HCT116 (cell line): ENCODE measurements around the gene SCN10A. TPM values are rescaled to one million over a fixed set of nuclear protein-coding genes. Genes with fewer than 3 reads are reported as not detected.

Experiments
- ATAC-seq: fragments of 200-7000 bp; cut with Tn5 transposase; 2 replicates; pipeline ENCODE4 v1.9.1; 2020; ENCODE audit warnings: mild to moderate bottlenecking, moderate library complexity
- BruUV-seq: library from RNA; stranded (reverse); fragments of 400-500 nt; replicated peaks from 2 replicates; lab custom pipeline; 2021; lab: Mats Ljungman, UMichigan
- CTCF ChIA-PET: fragments of 300-600 bp; sonication (Branson Sonifier 250); formaldehyde crosslinking; loops from one replicate; lab custom pipeline; 2021; ENCODE audit warnings: antibody characterized with exemption; lab: Charles Lee
- POLR2A ChIA-PET: fragments of 300-600, 350-600 bp; sonication (Branson Sonifier 250); formaldehyde crosslinking; loops from one replicate; lab custom pipeline; 2021; ENCODE audit warnings: antibody characterized with exemption; lab: Charles Lee
- RAD21 ChIA-PET, 2 experiments: fragments of 300-600 bp; sonication (Branson Sonifier 250); formaldehyde crosslinking; loops; one replicate each; lab custom pipeline; 2023; ENCODE audit warnings: low total read pairs in 2 of 2; ENCODE audit not compliant: uncharacterized antibody in 2 of 2, unreplicated experiment in 2 of 2, low non-redundant PET in 1 of 2; lab: Charles Lee
- DNase-seq: peaks from one replicate; pipeline ENCODE4 v3.0.0-alpha.2; 2010; ENCODE audit warnings: low read depth, low spot score
- H2AFZ ChIP-seq: fragments of 200-600 bp; shearing (Covaris generic), sonication (generic); 2 replicates; pipeline ENCODE4 v1.6.1; 2017; ENCODE audit warnings: low read depth, mixed run types, mixed read lengths, antibody characterized with exemption, low read length; ENCODE audit not compliant: poor library complexity, severe bottlenecking
- H3K27ac ChIP-seq: 2 replicates; pipeline ENCODE4 v1.5.1; 2012; ENCODE audit warnings: low read depth, low read length
- H3K27me3 ChIP-seq: fragments of 200-600 bp; sonication (generic); 2 replicates; pipeline ENCODE4 v1.6.1; 2016; ENCODE audit warnings: mixed run types, low read length, mixed read lengths; ENCODE audit not compliant: insufficient read depth
- H3K36me3 ChIP-seq, 2 experiments: fragments of 200-500 bp in 1 of 2; fragments of 200-600 bp in 1 of 2; sonication (Bioruptor generic) in 1 of 2; sonication (generic) in 1 of 2; 2 replicates each; pipeline versions ENCODE4 v1.5.1 to v1.6.1; 2014 to 2016; ENCODE audit warnings: low read length in 2 of 2, inconsistent platforms in 1 of 2, mixed read lengths in 1 of 2, mixed run types in 1 of 2; ENCODE audit not compliant: insufficient read depth in 2 of 2, control insufficient read depth in 1 of 2
- H3K4me1 ChIP-seq, 2 experiments: fragments of 200-600 bp in 1 of 2; sonication (generic) in 1 of 2; 2 replicates each; pipeline versions ENCODE4 v1.5.1 to v1.6.1; 2012 to 2017; ENCODE audit warnings: low read length in 2 of 2, inconsistent platforms in 1 of 2, mild to moderate bottlenecking in 1 of 2, mixed read lengths in 1 of 2, mixed run types in 1 of 2, moderate library complexity in 1 of 2; ENCODE audit not compliant: insufficient read depth in 2 of 2, control insufficient read depth in 1 of 2
- H3K4me2 ChIP-seq: fragments of 200-600 bp; sonication (generic); 2 replicates; pipeline ENCODE4 v1.6.1; 2017; ENCODE audit warnings: mixed run types, low read length, mixed read lengths
- H3K4me3 ChIP-seq, 2 experiments: fragments of 200-600 bp in 1 of 2; sonication (generic) in 1 of 2; replicated peaks in 1 of 2; 2 replicates each; pipeline ENCODE4 v1.5.1; 2011 to 2016; ENCODE audit warnings: low read length in 2 of 2, control low read depth in 1 of 2, low read depth in 1 of 2, mild to moderate bottlenecking in 1 of 2, mixed read lengths in 1 of 2, mixed run types in 1 of 2
- H3K79me2 ChIP-seq: fragments of 200-600 bp; sonication (generic); 2 replicates; pipeline ENCODE4 v1.6.1; 2017; ENCODE audit warnings: mild to moderate bottlenecking, mixed run types, low read length, moderate library complexity, mixed read lengths; ENCODE audit not compliant: insufficient read depth
- H3K9ac ChIP-seq: fragments of 200-600 bp; sonication (generic); 2 replicates; pipeline ENCODE4 v1.6.1; 2016; ENCODE audit warnings: low read length, mixed read lengths
- H3K9me2 ChIP-seq: fragments of 200-600 bp; sonication (generic), shearing (Covaris generic); 2 replicates; pipeline ENCODE4 v1.6.1; 2017; ENCODE audit warnings: mixed run types, mild to moderate bottlenecking, moderate library complexity; ENCODE audit not compliant: insufficient read depth
- H3K9me3 ChIP-seq, 2 experiments: fragments of 200-500 bp in 1 of 2; fragments of 200-600 bp in 1 of 2; sonication (Bioruptor generic) in 1 of 2; sonication (generic) in 1 of 2; 2 replicates each; pipeline ENCODE4 v1.6.1; 2014 to 2017; ENCODE audit warnings: low read length in 2 of 2, mixed read lengths in 2 of 2, inconsistent platforms in 1 of 2, low read depth in 1 of 2, mild to moderate bottlenecking in 1 of 2, mixed run types in 1 of 2, moderate library complexity in 1 of 2; ENCODE audit not compliant: control insufficient read depth in 1 of 2, insufficient read depth in 1 of 2
- H4K20me1 ChIP-seq: fragments of 200-600 bp; sonication (generic), shearing (Covaris generic); 2 replicates; pipeline ENCODE4 v1.6.1; 2017; ENCODE audit warnings: mixed run types, mild to moderate bottlenecking, moderate library complexity; ENCODE audit not compliant: insufficient read depth
- ATF3 ChIP-seq: IDR thresholded peaks from 2 replicates; pipeline ENCODE4 v1.6.1; 2012
- CBX3 ChIP-seq: IDR thresholded peaks from 2 replicates; pipeline ENCODE4 v1.6.1; 2012; ENCODE audit warnings: low read depth
- CEBPB ChIP-seq: IDR thresholded peaks from 2 replicates; pipeline ENCODE4 v1.6.1; 2012; ENCODE audit warnings: low read depth
- CTCF ChIP-seq, 3 experiments: fragments of 200-600 bp in 1 of 3; sonication (generic) in 1 of 3; IDR thresholded peaks in 2 of 3; conservative IDR thresholded peaks in 1 of 3; 2 replicates each; pipeline ENCODE4 v1.5.1; 2012 to 2017; ENCODE audit warnings: low read depth in 2 of 3, low read length in 2 of 3, antibody characterized with exemption in 1 of 3, borderline replicate concordance in 1 of 3, control low read depth in 1 of 3, mild to moderate bottlenecking in 1 of 3, mixed read lengths in 1 of 3, mixed run types in 1 of 3, moderate library complexity in 1 of 3; ENCODE audit not compliant: insufficient read depth in 1 of 3
- EGR1 ChIP-seq: IDR thresholded peaks from 2 replicates; pipeline ENCODE4 v1.6.1; 2012; ENCODE audit warnings: low read depth
- EZH2 ChIP-seq: fragments of 200-600 bp; sonication (generic); IDR thresholded peaks from 2 replicates; pipeline ENCODE4 v1.6.1; 2017; ENCODE audit warnings: antibody characterized with exemption, mixed run types
- EZH2phosphoT487 ChIP-seq: fragments of 200-600 bp; IDR thresholded peaks from 2 replicates; pipeline ENCODE4 v1.6.1; 2018; ENCODE audit warnings: antibody characterized with exemption, borderline replicate concordance
- FOSL1 ChIP-seq: IDR thresholded peaks from 2 replicates; pipeline ENCODE4 v1.6.1; 2012; ENCODE audit warnings: low read depth
- JUND ChIP-seq: IDR thresholded peaks from 2 replicates; pipeline ENCODE4 v1.6.1; 2012
- POLR2AphosphoS5 ChIP-seq: IDR thresholded peaks from 2 replicates; pipeline ENCODE4 v1.6.1; 2011; ENCODE audit warnings: mild to moderate bottlenecking, low read depth, low read length, moderate library complexity
- RAD21 ChIP-seq: IDR thresholded peaks from 2 replicates; pipeline ENCODE4 v1.6.1; 2012; ENCODE audit warnings: low read depth, mild to moderate bottlenecking
- SIN3A ChIP-seq: IDR thresholded peaks from 2 replicates; pipeline ENCODE4 v1.6.1; 2012; ENCODE audit warnings: low read depth
- SP1 ChIP-seq: IDR thresholded peaks from 2 replicates; pipeline ENCODE4 v1.6.1; 2012; ENCODE audit warnings: low read depth
- TCF7L2 ChIP-seq: IDR thresholded peaks from 2 replicates; pipeline ENCODE4 v1.7.0; 2011; ENCODE audit warnings: borderline replicate concordance, inconsistent platforms; ENCODE audit not compliant: insufficient read depth, insufficient read length; ENCODE audit errors: extremely low read depth
- YY1 ChIP-seq: IDR thresholded peaks from 2 replicates; pipeline ENCODE4 v1.6.1; 2011; ENCODE audit warnings: low read length, low read depth, moderate library complexity, mild to moderate bottlenecking; ENCODE audit not compliant: insufficient replicate concordance; ENCODE audit errors: extremely low read depth
- ZFX ChIP-seq: fragments of 450-650 bp; IDR thresholded peaks from 2 replicates; pipeline ENCODE4 v1.6.1; 2017
- intact Hi-C: fragments of 100-400 bp; cut with micrococcal nuclease; formaldehyde crosslinking; loops from 2 replicates; pipeline ENCODE4 v1.10.0; 2022
- total RNA-seq: library from RNA; stranded (reverse); gene quantifications from one replicate; pipeline ENCODE4 v1.2.1, GENCODE V29; 2021; ENCODE audit not compliant: unreplicated experiment

The SCN10A gene
- total RNA-seq, 1 experiment from 2014 or later = not detected

GRCh38 chr3:38706961-38707360, 109.1 kb downstream of the SCN10A start:
- no peaks in the 10 kb centered on the region for H4K20me1 ChIP-seq
- ChIA-PET RAD21 (no interaction called here), CTCF (no interaction called here), POLR2A (no interaction called here)
- BruUV-seq = no TSS peak
- H3K27ac ChIP-seq = no peak overlapping the region
- H3K4me3 ChIP-seq = no peak overlapping the region
- peaks cover 58% of the 10 kb centered on the region for H3K27me3 ChIP-seq
- H3K79me2 ChIP-seq = no peaks in the 10 kb centered on the region
- ATAC-seq (no peak), DNase-seq (no peak)
- no peak overlapping the region for H3K9ac ChIP-seq
- intact Hi-C loops = no loop called here
- no peaks in the 10 kb centered on the region for H3K9me2 ChIP-seq
- no peak overlapping the region for H2AFZ ChIP-seq
- no peaks in the 10 kb centered on the region for H3K4me1 ChIP-seq
- H3K4me2 ChIP-seq = no peak overlapping the region
- no peaks in the 10 kb centered on the region for H3K36me3 ChIP-seq
- TF ChIP-seq SIN3A (no peak), ATF3 (no peak), SP1 (no peak), CBX3 (no peak), FOSL1 (no peak), RAD21 (no peak), ZFX (no peak), CEBPB (no peak), POLR2AphosphoS5 (no peak), JUND (no peak)
- no peaks in the 10 kb centered on the region for H3K9me3 ChIP-seq

GRCh38 chr3:38702231-38702630, 113.8 kb downstream of the SCN10A start:
- no peak overlapping the region for H2AFZ ChIP-seq
- ChIA-PET RAD21 (no interaction called here), POLR2A (no interaction called here), CTCF (no interaction called here)
- no peak overlapping the region for H3K27ac ChIP-seq
- ATAC-seq (no peak), DNase-seq (no peak)
- no peak overlapping the region for H3K4me2 ChIP-seq
- no peaks in the 10 kb centered on the region for H3K4me1 ChIP-seq
- no peaks in the 10 kb centered on the region for H4K20me1 ChIP-seq
- no peaks in the 10 kb centered on the region for H3K9me2 ChIP-seq
- H3K9ac ChIP-seq = no peak overlapping the region
- no peaks in the 10 kb centered on the region for H3K79me2 ChIP-seq
- no peak overlapping the region for H3K4me3 ChIP-seq
- H3K27me3 ChIP-seq = peaks cover 36% of the 10 kb centered on the region; the same call in 1 of the 2 replicates
- H3K36me3 ChIP-seq = no peaks in the 10 kb centered on the region
- intact Hi-C loops = no loop called here
- H3K9me3 ChIP-seq = no peaks in the 10 kb centered on the region
- BruUV-seq = no TSS peak
- TF ChIP-seq CTCF (IDR thresholded peaks at IDR 0.05 in 2 of 3, conservative IDR thresholded peaks at IDR 0.05 in 1 of 3; ENCODE audit: borderline replicate concordance in 1 of 3, insufficient read depth in 1 of 3, low read depth in 2 of 3, low read length in 2 of 3) (no peak), ATF3 (no peak), YY1 (no peak), JUND (no peak), EZH2phosphoT487 (no peak), ZFX (no peak), CEBPB (no peak), EZH2 (no peak), FOSL1 (no peak), TCF7L2 (no peak), SP1 (no peak), EGR1 (no peak)
